HG02759 (cell line): ENCODE data around the gene SLC36A4.
"Not testable (repeated sequence)": the region's sequence is repeated elsewhere in the genome, so short reads cannot be mapped to it uniquely, and the experiment has no call there.

ENCODE experiments used
- ATAC-seq: cut with Tn5 transposase; IDR thresholded peaks from one replicate; pipeline ENCODE4 v1.9.1; 2021; ENCODE audit warnings: mild to moderate bottlenecking, moderate library complexity; ENCODE audit not compliant: unreplicated experiment

Gene SLC36A4

DNA sequence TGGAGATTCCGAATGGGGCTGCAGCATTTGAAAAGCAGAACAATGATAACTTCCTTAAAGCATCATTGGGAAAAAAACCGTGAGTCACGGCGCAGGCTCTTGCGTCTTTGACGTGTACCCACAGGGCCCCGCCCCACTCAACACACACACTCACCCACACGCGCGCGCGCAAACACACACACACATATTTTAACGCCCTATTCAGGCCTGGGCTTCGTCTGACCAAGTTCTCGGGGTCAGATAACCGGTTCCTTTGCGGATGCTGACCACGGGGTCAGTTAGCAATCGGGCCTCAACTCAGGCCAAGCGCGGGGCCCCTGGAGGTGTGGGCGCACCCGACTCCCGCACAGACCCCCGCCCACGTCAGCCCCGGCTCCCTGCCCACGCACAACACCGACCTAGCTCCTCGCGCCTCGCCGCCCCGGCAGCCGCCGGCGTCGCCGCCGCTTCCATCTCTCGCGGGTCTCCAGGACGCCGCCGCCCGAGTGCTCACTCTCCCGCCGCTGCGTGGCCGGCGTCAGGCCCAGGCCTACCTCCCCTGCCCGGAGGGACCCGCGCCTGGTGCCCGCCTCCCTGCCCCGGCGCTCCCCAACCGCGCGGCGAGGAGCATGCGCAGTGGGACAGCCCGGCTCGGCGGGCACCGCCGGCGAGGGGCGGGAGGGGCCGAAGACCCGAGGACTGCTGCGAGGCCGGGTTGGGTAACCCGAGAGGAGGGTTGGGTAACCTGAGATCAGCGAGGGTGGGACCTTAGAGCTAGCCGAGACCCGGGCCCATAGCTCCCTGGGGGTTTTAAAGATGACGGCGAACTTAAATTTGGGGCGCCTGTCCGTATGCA lies at the start of gene SLC36A4:
SLC36A4 (minus strand) TSS at position 612 of the 835 bp plus-strand sequence; CDS start at position 453, 159 bp downstream.
- peak; percentile 92 for ATAC-seq

DNA sequence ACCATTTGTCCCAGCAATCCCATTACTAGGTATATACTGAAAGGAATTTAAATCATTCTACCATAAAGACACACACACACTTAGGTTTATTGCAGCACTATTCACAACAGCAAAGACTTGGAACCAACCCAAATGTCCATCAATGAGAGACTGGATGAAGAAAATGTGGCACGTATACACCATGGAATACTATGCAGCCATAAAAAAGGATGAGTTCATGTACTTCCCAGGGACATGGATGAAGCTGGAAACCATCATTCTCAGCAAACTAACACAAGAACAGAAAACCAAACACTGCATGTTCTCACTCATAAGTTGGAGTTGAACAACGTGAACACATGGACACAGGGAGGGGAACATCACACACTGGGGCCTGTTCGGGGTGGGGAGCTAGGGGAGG lies 49.0 kb upstream of the SLC36A4 start:
- ATAC-seq, result not testable (repeated sequence)

DNA sequence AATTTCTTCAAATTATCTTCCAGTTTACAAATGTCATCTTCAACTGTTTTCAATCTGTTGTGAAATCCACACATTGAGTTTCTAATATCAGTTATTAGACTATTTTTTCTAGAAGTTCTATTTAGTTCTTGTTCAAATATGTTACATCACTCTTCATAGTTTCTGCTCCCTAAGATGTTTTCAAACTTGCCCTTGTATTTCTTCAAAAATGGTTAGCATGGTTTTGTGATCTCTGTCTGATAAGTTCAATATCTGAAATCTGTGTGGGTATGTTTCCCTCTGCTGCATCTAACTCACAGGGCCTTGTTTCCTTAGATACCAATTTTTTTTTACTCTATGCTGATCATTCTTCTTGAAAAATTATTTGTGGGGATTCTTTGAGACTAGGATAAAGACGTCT lies 46.2 kb upstream of the SLC36A4 start:
- ATAC-seq, result no peak

DNA sequence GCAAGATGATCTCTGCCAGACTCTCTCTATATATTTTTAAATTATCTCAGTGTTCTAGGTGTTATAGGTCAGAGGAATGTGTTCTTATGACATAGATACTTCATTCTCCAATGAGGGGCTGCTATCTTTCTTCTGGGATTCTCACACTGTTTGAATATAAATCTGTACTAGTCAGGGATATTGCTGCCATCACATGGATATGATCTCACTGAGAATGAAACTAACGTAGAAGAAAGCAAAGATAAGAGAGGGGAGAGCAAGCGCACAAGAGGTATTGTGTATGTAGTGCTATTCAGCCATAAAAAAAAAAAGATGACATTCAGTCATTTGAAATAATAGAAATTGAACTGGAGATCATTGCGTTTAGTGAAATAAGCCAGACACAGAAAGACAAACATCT lies 42.2 kb upstream of the SLC36A4 start:
- no peak for ATAC-seq

DNA sequence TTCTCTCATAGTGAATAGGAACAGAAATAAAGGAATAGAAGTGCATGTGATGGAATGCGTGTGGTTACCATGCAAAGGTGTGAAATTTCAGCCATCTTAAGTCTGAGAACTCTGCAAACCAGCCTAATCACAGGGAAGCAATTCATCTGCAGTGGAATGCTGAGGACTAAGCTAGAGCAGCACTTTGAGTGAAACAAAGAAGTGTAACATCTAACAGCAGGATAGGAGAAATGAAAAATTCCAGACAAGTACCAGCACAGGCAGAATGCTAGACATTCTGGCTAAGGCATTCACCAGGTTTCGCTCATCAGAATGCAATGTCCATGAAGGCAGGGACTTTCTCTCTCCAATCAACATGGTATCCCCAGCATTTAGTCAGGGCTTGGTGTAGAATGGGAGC lies 41.2 kb upstream of the SLC36A4 start:
- ATAC-seq, result no peak

DNA sequence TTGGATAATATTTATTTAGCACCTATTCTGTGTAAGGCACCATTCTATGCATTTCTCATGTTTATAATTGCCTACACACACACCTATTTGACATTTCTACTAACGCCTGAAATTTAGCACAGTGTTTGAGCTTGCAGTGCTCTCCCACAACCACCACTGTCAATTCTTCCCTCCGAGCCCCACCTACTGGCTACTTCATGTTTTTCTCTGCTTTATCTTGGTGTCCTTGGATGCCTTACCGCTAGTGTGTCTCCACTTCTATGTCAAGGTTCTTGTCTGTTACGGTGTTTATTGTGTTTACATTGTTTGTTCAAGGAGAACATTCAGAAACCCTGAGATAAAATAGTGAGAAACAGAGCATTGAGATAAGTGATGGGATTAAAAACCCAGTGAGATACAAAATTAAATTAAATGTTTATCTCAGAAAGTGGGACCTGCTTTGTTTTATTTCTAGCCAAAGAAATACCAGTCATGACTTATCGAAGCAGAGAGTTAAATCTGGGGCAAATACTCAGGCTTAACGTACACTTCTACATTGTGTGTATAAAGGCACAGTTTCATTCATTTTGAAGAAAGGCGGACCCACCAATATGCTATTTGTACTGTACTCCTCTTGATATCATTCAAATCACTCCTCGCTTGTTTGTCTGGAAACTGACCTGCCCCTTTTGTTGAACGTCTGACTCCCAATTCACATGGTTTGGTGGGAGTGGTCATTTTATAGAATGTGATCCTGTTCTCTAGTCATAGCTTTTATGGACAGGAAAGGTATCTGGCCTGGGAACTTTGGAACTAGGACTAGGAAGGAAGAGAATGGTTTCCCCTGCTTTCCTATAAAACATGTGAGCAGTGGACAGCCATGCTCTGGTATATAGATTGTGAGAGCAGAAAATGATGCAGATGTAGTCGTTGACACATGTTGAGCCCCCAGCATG lies 39.2 kb upstream of the SLC36A4 start:
- peak; percentile 48 for ATAC-seq

DNA sequence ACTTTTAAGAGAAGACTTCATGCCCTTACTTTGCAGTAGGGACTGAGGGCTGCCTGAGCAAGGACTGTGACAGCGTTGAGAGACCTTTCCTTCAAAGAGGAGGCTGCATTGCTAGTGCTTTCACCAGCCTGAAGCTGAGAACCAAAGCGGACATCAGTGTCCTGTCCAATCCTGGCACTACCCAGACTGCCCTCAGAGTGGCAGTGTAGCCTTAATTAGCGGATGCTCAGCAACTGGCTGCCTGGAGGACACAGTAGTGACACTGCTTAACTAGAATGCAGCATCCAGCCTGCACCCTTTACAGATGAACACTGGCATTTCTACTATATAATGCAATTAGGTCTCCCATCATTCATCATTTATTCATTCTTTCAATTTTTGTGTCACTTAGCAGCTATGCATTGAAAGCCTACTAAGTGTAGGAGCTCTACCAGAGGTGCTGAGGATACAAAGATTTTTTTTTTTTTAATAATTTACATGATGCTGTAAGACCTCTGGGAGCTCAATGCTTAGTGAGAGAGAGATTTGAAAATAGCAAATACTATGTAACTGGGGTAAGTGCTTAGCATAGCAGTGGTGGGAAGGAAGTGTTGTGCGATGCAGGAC lies 36.9 kb upstream of the SLC36A4 start:
- peak; percentile 98 for ATAC-seq

DNA sequence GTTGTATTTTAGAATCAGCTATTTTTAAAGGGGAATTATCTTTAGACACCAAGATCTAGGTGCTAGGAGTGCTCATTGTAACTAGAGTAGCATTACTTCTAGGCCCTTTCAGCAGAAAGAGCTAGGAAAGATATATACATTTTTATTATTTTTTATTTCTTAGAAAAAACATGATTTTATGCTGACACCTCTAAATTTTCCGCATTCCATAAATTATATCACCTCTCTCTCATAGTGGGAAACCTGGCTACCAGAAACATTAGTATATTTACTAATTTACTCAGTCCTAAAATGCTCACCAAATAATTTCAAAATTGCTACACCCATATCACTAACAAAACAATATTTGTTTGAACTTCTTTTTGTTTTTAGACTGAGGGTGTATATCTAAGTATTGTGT lies 32.1 kb upstream of the SLC36A4 start:
- no peak for ATAC-seq

DNA sequence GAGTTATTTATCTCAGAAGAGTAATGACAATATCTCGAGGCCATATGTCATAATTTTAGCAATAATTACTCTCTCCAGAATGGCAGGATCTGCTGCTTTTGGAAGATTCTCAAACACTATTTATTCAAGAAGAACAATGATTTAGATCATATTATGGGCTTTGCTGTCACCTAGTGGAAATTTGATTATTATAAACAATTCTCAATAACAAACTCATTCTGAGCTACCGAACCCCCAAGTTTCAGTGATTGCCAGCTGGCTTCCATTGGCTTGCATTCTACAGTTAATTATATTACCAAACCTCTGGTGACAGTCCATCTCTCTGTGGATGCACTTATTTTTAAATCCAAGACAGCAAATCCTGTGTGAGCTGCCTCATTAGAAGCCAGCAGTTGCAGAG lies 27.9 kb upstream of the SLC36A4 start:
- no peak for ATAC-seq

DNA sequence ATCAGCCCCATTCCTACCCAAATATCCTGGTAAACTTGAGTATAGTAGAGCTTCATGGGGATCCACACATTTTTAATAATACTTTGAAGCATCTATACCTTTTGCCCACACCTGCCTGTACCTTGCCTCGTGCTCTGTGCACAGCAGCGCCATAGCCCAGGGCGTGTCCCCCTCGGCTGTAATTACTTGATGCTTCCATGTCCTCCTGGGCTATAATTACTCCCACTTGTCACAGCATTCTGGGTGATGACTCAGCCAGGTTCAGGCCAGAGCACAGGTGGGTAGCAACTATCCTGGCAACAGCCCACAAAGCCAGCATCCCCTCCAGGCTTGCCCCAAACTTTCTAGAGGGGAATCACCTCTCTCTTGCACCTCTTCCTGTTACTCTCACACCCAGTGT lies 23.7 kb upstream of the SLC36A4 start:
- ATAC-seq, result no peak

DNA sequence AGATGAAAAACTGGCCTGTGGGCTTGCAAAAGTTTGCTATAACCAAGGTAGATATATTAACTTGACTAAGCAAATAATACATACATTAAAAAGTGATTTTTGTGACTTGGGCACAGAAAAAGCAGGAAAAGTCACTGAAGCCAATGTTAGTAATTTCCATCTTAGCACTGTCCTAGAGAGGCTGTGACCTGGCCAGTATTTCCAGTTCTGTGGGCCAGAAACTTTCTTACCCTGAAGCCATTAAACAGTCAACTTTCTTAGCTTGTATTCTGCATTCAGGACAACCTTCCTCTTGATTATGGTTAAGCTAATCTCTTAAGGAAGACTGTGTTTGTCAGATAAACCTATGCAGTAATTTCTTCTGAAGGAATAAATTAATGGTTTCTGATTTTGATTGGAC lies 22.3 kb upstream of the SLC36A4 start:
- no peak for ATAC-seq

DNA sequence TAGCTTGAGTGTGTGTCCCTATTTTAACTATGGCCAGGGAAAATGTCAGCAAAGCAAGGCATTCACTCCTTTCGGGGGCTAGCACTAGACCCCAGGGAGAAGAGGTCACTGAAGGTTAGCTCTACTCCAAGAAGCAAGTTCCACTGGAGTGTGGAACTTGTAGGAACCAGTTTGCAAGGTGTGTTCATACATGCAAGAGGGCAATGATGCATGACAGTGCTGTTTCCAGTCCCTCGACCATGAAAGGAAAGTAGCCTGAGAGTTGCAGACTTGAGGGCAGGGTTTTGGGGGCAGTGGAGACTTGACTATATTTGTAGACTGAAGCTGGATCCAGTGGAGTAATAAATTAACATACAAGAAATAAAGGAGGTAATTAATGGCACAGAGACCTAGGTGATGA lies 21.6 kb upstream of the SLC36A4 start:
- ATAC-seq, result no peak

DNA sequence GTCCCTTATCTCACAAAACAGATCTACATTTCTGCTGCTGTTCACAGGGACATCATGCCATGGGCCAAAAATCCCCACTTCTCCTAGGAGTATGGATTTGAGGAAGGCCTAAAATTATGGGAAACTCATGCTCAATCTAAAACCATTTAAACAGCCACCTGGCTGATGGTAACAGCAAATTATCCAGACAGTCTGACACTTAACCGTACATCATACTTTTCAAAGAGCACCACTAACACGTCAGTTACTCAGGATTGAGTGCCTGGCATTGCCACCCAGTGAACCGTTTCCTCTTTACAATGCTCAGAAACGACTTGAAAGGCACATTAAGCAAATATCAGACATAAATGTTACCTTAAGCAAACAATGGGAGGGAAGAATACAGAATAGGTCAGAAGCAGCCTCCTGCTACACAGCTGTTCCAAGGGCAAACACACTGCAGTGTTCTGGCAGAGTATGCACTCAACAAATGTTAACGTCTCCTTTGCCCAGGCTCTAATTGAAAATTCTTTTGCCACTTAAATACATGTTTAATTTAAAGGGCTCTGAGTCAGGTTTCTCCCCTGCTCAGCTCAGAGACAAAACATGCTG lies 18.8 kb upstream of the SLC36A4 start:
- no peak for ATAC-seq

DNA sequence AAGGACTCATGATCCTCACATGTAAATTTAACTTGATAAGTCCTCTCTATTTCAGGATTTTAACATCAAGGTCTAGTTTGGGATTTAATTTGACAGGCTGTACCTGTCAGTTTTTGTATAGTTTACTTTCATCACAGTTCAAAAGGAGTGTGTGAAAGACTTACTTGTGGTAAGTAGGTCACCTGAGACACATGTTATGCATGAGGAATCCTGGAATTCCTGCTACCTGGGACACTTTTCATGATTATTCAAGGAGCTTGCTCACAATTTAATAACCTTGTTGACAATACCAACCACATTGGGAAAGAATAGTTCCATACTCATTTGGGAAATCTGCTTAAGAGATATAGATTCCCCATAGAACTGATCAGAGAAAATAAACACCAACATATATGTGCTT lies 15.8 kb upstream of the SLC36A4 start:
- no peak for ATAC-seq

DNA sequence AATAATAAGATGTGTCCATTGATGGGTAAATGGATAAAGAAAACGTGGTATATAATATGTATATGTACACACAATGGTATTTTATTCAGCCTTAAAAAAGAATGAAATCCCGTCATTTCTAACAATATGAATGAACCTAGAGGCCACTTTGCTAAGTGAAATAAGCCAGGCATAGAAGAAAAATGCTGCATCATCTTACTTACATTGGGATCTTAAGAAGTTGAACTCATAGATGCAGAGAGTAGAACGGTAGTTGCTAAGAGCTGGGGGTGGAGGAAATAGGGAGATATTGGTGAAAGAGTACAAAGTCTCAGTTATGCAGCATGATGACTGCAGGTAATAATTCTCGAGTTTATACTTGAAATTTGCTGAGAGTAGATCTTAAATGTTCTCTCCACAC lies 14.3 kb upstream of the SLC36A4 start:
- no peak for ATAC-seq

DNA sequence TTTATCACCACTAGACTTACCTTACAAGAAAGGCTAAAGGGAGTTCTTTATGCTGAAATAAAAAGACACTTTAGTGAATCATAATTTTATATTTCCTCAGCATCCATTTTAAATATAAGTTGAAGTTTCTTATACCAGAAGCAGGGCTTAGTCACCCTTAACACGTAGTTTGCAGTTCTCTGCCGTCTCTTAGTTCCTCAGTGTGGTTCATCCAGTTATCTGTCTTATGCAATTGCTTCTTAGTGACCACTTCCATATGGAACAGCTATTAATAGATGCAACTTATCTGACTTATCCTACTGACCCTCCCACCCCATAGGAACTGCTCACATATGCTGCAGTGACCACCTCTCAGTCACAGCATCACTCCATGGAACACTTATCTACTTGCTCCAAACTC lies 11.7 kb upstream of the SLC36A4 start:
- ATAC-seq, result no peak

DNA sequence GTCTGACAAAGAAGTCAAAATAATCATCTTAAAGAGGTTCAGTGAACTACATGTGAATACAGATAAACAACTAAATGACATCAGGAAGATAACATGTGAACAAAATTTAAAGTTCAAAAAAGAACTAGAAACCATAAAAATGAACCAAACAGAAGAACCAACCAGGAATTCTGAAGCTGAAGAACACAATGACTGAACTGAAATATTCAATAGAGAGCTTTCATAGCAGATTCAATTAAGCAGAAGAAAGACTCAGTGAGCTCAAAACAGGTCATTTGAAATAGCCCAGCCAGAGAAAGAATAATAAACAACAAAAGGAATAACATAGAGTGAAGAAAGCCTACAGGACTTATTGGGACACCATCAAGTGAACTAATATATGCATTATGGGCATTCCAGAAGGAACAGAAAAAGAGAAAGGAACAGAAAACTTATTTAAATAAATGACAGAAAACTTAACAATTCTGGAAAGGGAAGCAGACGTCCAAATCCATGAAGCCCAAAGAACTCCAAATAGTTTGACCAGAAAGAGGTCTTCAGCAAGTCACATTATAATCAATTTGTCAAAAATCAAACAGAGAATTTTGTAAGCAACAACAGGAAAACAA lies 11.0 kb upstream of the SLC36A4 start:
- no peak for ATAC-seq

DNA sequence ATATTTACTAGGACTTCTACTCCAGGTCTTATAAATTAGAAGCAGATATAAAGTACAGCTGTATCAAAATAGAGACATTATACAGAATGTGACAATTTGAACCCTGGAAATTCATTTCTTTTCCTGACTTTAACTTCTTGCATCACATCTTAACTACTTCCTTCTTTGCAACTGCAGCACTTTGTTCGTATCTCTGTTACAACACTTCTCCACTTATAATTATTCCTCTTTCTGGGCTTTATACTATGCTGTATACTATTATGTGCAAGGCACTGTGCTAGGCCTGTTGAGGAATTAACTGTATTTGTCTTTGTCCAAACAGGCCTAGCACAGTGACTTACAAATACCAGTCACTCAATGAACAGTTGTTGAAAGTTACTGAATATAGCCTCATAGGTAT lies 1.8 kb upstream of the SLC36A4 start:
- ATAC-seq, result no peak

DNA sequence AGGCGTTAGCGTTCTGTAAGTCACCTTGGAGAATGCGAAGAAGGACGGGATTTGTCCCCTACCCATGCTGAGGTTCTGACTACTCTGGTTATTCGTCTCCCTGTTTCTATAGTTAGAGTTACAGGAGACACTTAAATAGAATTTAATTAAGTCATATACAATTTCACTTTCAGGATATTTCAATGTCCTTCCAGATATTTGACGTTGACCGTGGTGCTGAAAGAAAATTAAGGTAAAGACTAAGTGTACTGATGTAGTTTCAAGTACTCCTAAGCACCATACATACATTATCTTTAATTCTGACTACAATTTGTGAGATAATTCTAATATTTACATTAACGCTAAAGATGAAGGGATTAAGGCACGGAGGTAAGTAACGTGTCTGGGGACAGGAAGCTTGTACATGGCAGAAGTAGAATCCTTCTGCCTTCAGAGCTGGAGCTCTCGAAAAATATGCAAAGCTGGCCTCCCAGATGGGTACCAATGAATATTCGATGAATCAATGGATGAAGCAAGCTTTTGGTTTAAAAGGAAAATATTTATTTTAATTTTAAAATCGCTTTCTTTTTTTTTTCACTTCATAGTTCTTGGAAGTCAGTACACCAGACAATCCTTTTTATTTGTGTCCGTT lies 539 bp upstream of the SLC36A4 start:
- no peak for ATAC-seq

DNA sequence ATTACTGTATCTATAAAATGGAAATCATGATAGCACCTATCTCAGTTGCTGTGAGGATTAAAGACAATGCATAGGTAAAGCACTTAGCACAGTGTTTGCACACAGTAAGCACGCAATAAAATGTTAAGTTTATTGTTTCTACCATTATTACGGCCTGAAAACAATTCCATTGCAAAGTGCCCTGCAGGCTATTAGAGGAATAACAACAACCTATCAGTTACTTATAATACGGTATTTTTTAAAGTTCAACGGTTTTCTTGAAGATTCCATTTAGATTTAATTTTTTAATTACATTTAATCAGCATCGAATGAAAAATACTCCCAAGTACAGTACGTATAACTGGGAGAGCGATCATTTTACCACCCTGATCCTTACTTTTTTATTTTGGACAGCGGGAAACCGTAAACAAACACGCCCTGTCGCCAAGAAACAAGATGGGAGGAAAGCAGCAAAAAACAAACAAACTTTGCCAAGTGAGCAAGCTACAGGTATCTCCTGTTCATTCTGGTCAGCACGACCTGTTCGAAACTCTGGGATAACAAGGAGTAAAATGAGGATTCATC lies 893 bp downstream of the SLC36A4 start:
- ATAC-seq, result peak; percentile 14
